Measurements from ENCODE around the gene DHRS1. TPM values are rescaled to one million over a fixed set of nuclear protein-coding genes. Genes with fewer than 3 reads are reported as not detected.
"Not testable (repeated sequence)": the region's sequence is repeated elsewhere in the genome, so short reads cannot be mapped to it uniquely, and the experiment has no call there.

The DHRS1 gene
- polyA plus RNA-seq, 1 donor = 15.0 TPM

DNA sequence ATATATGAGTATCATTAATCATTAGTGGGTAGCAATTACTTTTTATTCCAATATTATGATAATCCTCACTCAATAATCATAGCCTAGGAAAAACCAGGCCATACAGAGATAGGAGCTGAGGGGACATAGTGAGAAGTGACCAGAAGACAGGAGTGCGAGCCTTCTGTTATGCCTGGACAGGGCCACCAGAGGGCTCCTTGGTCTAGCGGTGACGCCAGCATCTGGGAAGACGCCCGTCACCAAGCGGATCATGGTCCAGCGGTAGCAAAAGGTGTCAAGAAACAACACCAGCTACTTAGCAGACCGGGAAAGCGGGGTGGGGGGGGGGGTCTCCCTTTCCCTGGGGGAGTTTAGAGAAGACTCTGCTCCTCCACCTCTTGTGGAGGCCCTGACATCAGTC, 28.3 kb upstream of the DHRS1 start:
- not testable (repeated sequence) for DNase-seq (ENCODE audit: low read depth)

DNA sequence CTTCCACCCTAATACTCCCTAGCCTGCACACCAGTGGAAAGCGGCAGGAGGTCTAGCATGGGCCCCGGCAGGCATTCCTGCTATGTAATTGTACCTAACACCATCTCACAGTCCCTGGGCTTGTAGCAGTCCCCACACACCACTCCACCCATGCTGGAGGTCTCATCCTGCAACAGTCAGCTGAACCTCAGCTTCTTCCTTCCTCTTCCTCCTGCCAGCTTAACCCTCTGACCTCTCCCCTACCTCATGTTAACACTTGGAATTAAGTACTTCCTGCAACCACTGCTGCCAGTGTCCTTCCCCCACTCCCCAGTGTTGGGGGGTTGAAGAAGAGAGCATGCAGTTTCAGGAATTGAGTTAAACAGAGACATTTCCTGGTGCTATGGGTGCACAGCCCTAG, 27.7 kb upstream of the DHRS1 start:
- DNase-seq (ENCODE audit: low read depth) = no peak

DNA sequence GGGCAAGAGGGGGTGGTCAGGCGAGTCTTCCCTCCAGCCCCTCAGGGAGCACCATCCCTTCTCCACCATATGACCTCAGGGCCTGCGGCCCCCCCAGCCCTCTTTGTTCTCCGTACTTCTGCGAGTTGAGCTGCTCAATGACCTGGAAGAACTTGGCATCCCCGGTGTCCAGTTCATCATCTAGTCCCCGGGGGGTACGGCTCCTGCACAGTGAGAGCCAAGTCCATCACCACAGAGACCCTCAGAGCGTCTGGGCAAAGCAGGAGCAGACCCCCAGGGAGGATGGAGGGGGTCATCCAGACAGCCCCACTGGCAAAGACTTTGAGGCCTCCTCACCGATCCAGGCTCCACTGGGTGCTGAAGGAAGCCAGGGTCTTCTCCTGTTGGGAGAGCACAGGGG, 26.4 kb upstream of the DHRS1 start:
- DNase-seq (ENCODE audit: low read depth) = no peak

- DNase-seq (ENCODE audit: low read depth) = no peak
Measured at GRCh38 chr14:24325041-24325530, 25.5 kb upstream of the DHRS1 start.

- DNase-seq (ENCODE audit: low read depth) = no peak
Measured at GRCh38 chr14:24324024-24324423, 24.4 kb upstream of the DHRS1 start.

GRCh38 chr14:24323341-24323740, 23.8 kb upstream of the DHRS1 start:
- no peak for DNase-seq (ENCODE audit: low read depth)

GRCh38 chr14:24322672-24323071, 23.1 kb upstream of the DHRS1 start:
- DNase-seq (ENCODE audit: low read depth) = no peak

DNA sequence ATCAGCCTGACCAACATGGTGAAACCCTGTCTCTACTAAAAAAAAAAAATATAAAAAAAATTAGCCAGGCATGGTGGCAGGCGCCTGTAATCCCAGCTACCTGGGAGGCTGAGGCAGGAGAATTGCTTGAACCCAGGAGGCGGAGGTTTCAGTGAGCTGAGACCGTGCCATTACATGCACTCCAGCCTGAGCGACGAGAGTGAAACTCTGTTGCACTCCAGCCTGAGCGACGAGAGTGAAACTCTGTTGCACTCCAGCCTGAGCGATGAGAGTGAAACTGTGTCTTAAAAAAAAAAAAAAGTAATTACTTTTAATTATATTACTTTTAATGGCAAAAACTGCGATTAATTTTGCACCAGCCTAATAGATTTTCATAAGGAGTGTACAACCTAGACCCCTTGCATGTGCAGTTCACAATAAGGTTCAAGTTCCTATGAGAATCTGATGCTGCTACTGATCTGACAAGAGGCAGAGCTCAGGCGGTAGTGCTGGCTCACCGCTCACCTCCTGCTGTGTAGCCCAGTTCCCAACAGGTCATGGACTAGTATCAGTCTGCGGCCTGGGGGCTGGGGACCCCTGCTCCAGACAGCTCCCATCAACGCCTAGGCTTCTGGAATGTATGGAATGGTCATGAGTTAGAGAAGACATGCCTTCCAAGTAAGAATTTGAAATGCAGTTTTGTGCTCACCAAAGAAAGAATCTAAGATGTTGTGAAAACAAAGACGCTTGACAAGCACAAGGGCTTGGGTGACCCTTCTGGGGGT, 21.8 kb upstream of the DHRS1 start:
- DNase-seq (ENCODE audit: low read depth) = no peak

DNA sequence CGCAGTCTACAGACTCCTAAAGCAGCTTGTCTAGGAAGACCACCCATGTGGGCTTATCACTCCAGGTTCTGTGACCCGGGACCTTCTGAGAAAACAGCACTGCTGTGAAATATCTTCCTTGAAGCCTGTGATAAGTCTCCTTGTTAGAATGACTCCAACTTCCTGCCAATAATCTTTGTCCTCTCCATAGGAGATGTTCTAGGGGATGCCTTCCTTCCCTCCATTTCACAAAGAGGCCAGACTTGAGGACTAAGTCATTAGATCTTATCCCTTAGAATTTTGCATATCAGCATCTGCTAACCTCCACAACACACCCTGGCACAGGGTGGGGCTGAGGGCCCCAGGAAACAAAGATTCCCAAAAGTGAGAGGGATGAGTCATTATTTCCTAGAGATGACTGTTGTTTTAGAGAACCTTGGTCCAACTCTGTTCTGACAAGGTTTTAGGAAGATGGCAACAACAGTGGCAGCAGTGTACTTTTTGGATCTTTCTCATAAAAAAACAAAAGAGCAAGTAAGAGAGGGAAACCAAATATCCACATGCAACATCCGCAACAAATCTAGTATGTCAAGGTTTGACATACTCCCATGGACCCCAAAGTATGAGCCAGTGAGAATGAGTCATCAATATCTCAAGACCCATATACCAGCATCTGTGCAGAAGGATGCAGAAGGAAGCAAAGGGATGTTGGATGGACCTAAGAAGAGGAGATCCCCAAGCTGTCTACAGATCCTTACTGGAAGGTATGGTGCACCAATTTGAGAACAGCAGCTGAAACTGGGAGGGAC, 17.8 kb upstream of the DHRS1 start:
- no peak for DNase-seq (ENCODE audit: low read depth)

DNA sequence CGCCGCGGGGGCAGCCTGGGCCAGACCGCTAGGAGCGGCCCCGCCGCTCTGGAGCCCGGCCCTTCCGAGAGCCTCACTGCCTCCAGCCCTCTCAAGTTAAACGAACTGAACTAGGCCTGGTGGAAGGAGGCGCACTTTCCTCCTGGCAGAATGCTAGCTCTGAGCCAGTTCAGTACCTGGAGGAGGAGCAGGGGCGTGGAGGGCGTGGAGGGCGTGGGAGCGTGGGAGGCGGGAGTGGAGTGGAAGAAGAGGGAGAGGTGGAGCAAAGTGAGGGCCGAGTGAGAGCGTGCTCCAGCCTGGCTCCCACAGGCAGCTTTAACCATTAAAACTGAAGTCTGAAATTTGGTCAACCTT, 17.0 kb upstream of the DHRS1 start:
- DNase-seq (ENCODE audit: low read depth) = no peak

DNA sequence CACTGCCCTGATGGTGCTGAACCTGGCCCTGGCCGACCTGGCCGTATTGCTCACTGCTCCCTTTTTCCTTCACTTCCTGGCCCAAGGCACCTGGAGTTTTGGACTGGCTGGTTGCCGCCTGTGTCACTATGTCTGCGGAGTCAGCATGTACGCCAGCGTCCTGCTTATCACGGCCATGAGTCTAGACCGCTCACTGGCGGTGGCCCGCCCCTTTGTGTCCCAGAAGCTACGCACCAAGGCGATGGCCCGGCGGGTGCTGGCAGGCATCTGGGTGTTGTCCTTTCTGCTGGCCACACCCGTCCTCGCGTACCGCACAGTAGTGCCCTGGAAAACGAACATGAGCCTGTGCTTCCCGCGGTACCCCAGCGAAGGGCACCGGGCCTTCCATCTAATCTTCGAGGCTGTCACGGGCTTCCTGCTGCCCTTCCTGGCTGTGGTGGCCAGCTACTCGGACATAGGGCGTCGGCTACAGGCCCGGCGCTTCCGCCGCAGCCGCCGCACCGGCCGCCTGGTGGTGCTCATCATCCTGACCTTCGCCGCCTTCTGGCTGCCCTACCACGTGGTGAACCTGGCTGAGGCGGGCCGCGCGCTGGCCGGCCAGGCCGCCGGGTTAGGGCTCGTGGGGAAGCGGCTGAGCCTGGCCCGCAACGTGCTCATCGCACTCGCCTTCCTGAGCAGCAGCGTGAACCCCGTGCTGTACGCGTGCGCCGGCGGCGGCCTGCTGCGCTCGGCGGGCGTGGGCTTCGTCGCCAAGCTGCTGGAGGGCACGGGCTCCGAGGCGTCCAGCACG, 16.4 kb upstream of the DHRS1 start:
- no peak for DNase-seq (ENCODE audit: low read depth)

GRCh38 chr14:24315243-24315806, 15.7 kb upstream of the DHRS1 start:
- no peak for DNase-seq (ENCODE audit: low read depth)

DNA sequence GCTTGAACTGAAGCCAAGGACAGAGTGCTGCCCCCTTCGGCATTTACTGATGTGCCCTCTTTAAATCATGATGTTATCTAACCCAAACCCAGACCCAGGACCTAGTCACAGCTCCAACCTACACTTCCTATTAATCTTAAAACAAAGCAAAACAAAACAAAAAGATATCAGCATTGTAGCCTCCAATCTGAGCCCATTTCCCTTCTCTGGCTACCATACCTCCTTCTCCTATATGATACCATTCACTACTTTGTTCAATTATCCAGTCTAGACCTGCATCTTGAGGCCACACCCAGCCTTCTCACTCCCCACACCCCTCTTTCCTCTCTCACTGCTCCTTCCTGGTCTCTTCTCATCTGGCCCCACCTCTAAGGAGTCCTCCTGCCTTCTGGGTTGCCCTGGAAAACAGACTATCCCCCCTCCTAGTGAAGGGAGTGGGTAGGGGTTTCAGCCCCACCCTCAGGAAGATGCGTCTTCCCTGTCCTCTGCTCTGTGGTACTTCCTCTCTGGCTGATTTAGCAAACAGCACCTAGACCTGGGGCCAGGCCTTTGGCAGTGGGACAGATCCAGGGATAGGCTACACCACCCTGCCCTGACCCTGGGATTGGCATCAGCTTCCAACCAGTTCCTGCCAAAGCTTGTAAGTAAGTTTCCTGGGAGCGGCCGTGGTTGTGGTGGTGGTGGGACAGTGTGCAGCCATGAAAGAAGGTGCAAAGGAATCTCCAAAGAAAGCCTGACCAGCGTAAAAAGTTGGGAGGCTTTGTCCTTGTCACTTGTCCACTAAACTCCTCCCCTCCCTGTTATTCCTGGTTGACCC, 15.0 kb upstream of the DHRS1 start:
- no peak for DNase-seq (ENCODE audit: low read depth)

- DNase-seq (ENCODE audit: low read depth) = no peak
Measured at GRCh38 chr14:24313913-24314312, 14.3 kb upstream of the DHRS1 start.

- DNase-seq (ENCODE audit: low read depth) = no peak
Measured at GRCh38 chr14:24312736-24313507, 13.3 kb upstream of the DHRS1 start.

GRCh38 chr14:24311837-24312615, 12.4 kb upstream of the DHRS1 start:
- no peak for DNase-seq (ENCODE audit: low read depth)

- no peak for DNase-seq (ENCODE audit: low read depth)
Measured at GRCh38 chr14:24310646-24311604, 11.3 kb upstream of the DHRS1 start, which contains the start of gene LTB4R. TSS of gene LTB4R (plus strand) at chr14:24311502. CDS start at chr14:24315652, 4,150 bp downstream.

- DNase-seq (ENCODE audit: low read depth) = no peak
Measured at GRCh38 chr14:24310265-24310645, 10.7 kb upstream of the DHRS1 start.
